Measurements from ENCODE around the gene FUCA2.
"Not testable (repeated sequence)": the region's sequence is repeated elsewhere in the genome, so short reads cannot be mapped to it uniquely, and the experiment has no call there.

Gene FUCA2

GRCh38 chr6:143471822-143472221 is 39.7 kb downstream of the FUCA2 start:
- Histone ChIP-seq H3K9me3 (ENCODE audit: control insufficient read depth, low read length) (no peaks in the 10 kb centered on the region), H3K36me3 (ENCODE audit: control insufficient read depth, insufficient read depth, low read length) (no peaks in the 10 kb centered on the region), H3K27me3 (ENCODE audit: control insufficient read depth, insufficient read depth, low read length, poor library complexity, severe bottlenecking) (no peaks in the 10 kb centered on the region), H3K4me3 (ENCODE audit: insufficient read depth, low read depth, low read length) (no peak overlapping the region), H3K27ac (ENCODE audit: insufficient read depth, low read depth, low read length, poor library complexity, severe bottlenecking) (no peak overlapping the region), H3K4me1 (ENCODE audit: control insufficient read depth, insufficient read depth, low read length) (no peaks in the 10 kb centered on the region)
- WGBS, 2 experiments: 92% methylated on average over 1 of the region's 1 CpG

DNA sequence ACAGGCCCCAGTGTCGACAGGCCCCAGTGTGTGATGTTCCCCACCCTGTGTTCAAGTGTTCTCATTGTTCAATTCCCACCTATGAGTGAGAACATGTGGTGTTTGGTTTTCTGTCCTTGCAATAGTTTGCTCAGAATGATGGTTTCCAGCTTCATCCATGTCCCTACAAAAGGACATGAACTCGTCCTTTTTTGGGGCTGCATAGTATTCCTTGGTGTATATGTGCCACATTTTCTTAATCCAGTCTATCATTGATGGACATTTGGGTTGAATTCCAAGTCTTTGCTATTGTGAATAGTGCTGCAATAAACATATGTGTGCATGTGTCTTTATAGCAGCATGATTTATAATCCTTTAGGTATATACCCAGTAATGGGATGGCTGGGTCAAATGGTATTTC is 42.7 kb downstream of the FUCA2 start:
- WGBS, 2 experiments: 100% methylated on average over 1 to 2 of the region's 2 CpGs
- H3K4me3 ChIP-seq (ENCODE audit: insufficient read depth, low read depth, low read length); H3K27me3 ChIP-seq (ENCODE audit: control insufficient read depth, insufficient read depth, low read length, poor library complexity, severe bottlenecking); H3K36me3 ChIP-seq (ENCODE audit: control insufficient read depth, insufficient read depth, low read length); H3K9me3 ChIP-seq (ENCODE audit: control insufficient read depth, low read length); H3K27ac ChIP-seq (ENCODE audit: insufficient read depth, low read depth, low read length, poor library complexity, severe bottlenecking); H3K4me1 ChIP-seq (ENCODE audit: control insufficient read depth, insufficient read depth, low read length): not testable (repeated sequence)

GRCh38 chr6:143468026-143468425 is 43.5 kb downstream of the FUCA2 start:
- H3K27ac ChIP-seq (ENCODE audit: insufficient read depth, low read depth, low read length, poor library complexity, severe bottlenecking): no peak overlapping the region

DNA sequence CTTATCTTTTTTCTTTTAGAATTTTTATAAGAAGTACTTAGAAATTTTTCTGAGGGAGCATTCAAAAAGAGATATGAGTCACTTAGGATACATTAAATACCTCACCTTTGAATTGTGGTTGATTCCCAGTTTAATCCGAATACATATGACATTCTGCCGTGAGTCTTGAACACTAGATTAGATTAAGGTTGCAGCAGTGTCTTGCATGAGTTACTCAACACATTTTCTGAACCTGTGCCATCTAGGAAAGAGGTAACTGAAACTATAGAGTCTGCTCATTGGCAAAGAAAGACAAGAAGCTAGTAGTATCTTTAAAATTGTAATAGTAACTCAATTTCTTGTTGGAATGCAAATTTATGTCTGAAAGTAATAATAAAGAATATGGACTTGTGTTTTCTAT is 46.0 kb downstream of the FUCA2 start:
- Histone ChIP-seq H3K27ac (ENCODE audit: insufficient read depth, low read depth, low read length, poor library complexity, severe bottlenecking) (no peak overlapping the region), H3K36me3 (ENCODE audit: control insufficient read depth, insufficient read depth, low read length) (no peaks in the 10 kb centered on the region), H3K27me3 (ENCODE audit: control insufficient read depth, insufficient read depth, low read length, poor library complexity, severe bottlenecking) (no peaks in the 10 kb centered on the region), H3K9me3 (ENCODE audit: control insufficient read depth, low read length) (no peaks in the 10 kb centered on the region), H3K4me1 (ENCODE audit: control insufficient read depth, insufficient read depth, low read length) (no peaks in the 10 kb centered on the region), H3K4me3 (ENCODE audit: insufficient read depth, low read depth, low read length) (no peak overlapping the region)
- 95 to 98% methylated on average over 2 of the region's 2 CpGs for WGBS, 2 experiments

More at GRCh38 chr6:143468026-143468425, 43.5 kb downstream of the FUCA2 start:
- H3K4me3 ChIP-seq (ENCODE audit: insufficient read depth, low read depth, low read length): no peak overlapping the region
- H3K9me3 ChIP-seq (ENCODE audit: control insufficient read depth, low read length): no peaks in the 10 kb centered on the region
- H3K27me3 ChIP-seq (ENCODE audit: control insufficient read depth, insufficient read depth, low read length, poor library complexity, severe bottlenecking): no peaks in the 10 kb centered on the region
- H3K4me1 ChIP-seq (ENCODE audit: control insufficient read depth, insufficient read depth, low read length): no peaks in the 10 kb centered on the region
- H3K36me3 ChIP-seq (ENCODE audit: control insufficient read depth, insufficient read depth, low read length): no peaks in the 10 kb centered on the region

DNA sequence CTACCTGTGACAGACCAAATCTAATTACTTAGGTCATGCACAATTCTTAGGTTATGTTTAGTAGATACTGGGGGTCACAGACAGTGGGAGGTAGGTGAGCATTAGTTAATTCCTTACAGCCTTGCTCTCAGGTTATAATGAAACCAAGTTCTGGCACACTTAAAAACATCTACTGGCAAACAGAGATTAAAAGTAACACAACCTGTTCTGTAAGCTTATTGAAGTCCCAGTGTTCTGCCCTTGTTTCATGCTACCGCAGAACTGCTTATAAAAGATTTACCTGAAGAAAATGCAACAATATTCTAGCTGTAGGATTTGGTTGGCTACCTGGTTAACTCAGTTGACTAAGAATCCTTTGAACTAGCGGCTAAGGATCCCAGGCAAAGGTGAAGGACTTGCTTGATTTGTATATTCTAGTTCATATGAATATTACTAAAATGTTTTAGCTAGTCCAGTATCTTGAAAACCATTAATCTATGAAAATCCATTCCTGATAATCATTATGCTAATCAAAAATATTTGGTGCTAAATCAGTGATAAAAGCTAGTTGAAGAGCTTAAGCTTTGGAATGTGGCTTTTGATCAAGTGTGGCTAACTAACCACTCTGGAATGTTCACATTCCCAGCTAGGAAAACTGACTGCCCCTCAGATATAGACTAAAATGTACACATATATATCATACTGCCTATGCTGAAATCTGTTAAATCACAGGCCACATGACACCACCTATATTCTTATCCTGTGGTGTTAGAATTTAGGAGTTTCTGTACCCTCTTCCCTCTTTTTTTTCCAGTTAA is 53.8 kb downstream of the FUCA2 start:
- H3K36me3 ChIP-seq (ENCODE audit: control insufficient read depth, insufficient read depth, low read length): no peaks in the 10 kb centered on the region
- H3K4me3 ChIP-seq (ENCODE audit: insufficient read depth, low read depth, low read length): no peak overlapping the region
- no peaks in the 10 kb centered on the region for H3K4me1 ChIP-seq (ENCODE audit: control insufficient read depth, insufficient read depth, low read length)
- H3K27ac ChIP-seq (ENCODE audit: insufficient read depth, low read depth, low read length, poor library complexity, severe bottlenecking): no peak overlapping the region
- no peaks in the 10 kb centered on the region for H3K27me3 ChIP-seq (ENCODE audit: control insufficient read depth, insufficient read depth, low read length, poor library complexity, severe bottlenecking)
- WGBS, 2 experiments: 66 to 74% methylated on average over 2 of the region's 2 CpGs
- H3K9me3 ChIP-seq (ENCODE audit: control insufficient read depth, low read length): no peaks in the 10 kb centered on the region

DNA sequence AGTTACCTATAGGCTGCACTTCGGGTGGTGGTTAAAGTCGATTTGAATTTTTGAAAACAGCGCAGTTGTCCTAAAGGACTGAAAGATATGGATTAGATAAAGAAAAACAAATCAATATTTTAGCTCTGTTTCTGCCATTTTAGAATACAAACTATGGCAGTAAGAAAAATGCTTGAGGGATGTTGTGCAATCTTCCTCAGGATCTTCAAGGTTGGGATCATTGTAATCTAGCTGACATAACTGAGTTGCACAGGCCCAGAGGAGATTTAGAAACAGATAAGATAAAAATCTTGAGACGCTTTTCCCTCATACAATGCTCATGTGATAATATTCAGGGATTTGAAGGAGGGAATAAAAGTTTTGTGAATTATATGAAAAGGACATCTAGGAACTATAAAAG is 60.0 kb downstream of the FUCA2 start:
- WGBS, 2 experiments: 80% methylated on average over 2 to 4 of the region's 4 CpGs
- no peak overlapping the region for H3K27ac ChIP-seq (ENCODE audit: insufficient read depth, low read depth, low read length, poor library complexity, severe bottlenecking)
- no peaks in the 10 kb centered on the region for H3K4me1 ChIP-seq (ENCODE audit: control insufficient read depth, insufficient read depth, low read length)
- H3K36me3 ChIP-seq (ENCODE audit: control insufficient read depth, insufficient read depth, low read length): no peaks in the 10 kb centered on the region
- peak overlapping the region; percentile 92 for H3K4me3 ChIP-seq (ENCODE audit: insufficient read depth, low read depth, low read length)
- no peaks in the 10 kb centered on the region for H3K9me3 ChIP-seq (ENCODE audit: control insufficient read depth, low read length)
- no peaks in the 10 kb centered on the region for H3K27me3 ChIP-seq (ENCODE audit: control insufficient read depth, insufficient read depth, low read length, poor library complexity, severe bottlenecking)

GRCh38 chr6:143450453-143451371 is 60.8 kb downstream of the FUCA2 start, which contains the start of the genes ADAT2 and PEX3:
ADAT2 (minus strand) TSS chr6:143450695; CDS start chr6:143450658, 37 bp downstream.
PEX3 (plus strand) TSS chr6:143450805; CDS start chr6:143451043, 238 bp downstream.
- H3K4me3 ChIP-seq (ENCODE audit: insufficient read depth, low read depth, low read length): peak within 1 kb of the TSS; percentile 92
- no peaks in the 10 kb centered on the region for H3K27me3 ChIP-seq (ENCODE audit: control insufficient read depth, insufficient read depth, low read length, poor library complexity, severe bottlenecking)
- H3K36me3 ChIP-seq (ENCODE audit: control insufficient read depth, insufficient read depth, low read length): no peaks in the 10 kb centered on the region
- no peaks in the 10 kb centered on the region for H3K4me1 ChIP-seq (ENCODE audit: control insufficient read depth, insufficient read depth, low read length)
- 0% methylated on average over 56 of the region's 56 CpGs for WGBS, 2 experiments
- peak within 1 kb of the TSS; percentile 44 for H3K27ac ChIP-seq (ENCODE audit: insufficient read depth, low read depth, low read length, poor library complexity, severe bottlenecking)
- H3K9me3 ChIP-seq (ENCODE audit: control insufficient read depth, low read length): no peaks in the 10 kb centered on the region

DNA sequence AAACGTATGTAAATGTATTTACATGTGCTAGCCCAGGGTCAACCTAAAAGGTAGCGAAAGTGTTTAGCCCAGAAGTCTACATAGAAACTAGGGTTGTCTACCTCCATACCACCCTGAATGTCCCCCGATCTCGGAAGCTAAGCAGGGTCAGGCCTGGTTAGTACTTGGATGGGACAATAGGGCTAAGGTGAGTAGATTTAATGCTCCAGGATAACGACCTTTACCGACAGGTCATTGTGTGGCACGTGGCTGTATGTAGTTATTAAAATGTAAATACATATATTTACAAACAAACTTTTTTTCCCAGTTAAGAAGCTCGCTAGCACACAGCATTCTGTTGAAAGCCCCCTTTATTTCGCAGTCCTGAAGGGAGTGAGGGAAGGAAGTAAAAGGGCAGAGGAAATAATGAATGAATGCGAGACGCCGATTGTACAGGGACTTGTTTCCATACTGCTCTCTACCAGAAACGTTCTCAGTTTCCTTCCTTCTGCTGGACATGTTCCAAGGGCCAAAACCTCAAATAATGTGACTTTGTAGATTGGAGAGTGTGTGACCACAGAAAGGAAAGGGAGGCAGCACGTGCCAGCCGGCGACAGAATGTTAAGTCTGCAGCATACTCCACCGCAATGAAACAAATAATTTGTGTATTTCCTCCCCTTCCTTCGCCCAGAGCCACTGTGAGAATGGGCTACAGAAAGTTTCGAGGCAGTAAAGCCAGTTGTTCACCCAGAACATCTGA is 61.6 kb downstream of the FUCA2 start:
- H3K4me3 ChIP-seq (ENCODE audit: insufficient read depth, low read depth, low read length): peak overlapping the region; percentile 92
- H3K27me3 ChIP-seq (ENCODE audit: control insufficient read depth, insufficient read depth, low read length, poor library complexity, severe bottlenecking): no peaks in the 10 kb centered on the region
- H3K36me3 ChIP-seq (ENCODE audit: control insufficient read depth, insufficient read depth, low read length): no peaks in the 10 kb centered on the region
- H3K4me1 ChIP-seq (ENCODE audit: control insufficient read depth, insufficient read depth, low read length): no peaks in the 10 kb centered on the region
- no peaks in the 10 kb centered on the region for H3K9me3 ChIP-seq (ENCODE audit: control insufficient read depth, low read length)
- 7 to 12% methylated on average over 17 of the region's 19 CpGs for WGBS, 2 experiments
- H3K27ac ChIP-seq (ENCODE audit: insufficient read depth, low read depth, low read length, poor library complexity, severe bottlenecking): peak overlapping the region; percentile 44

- peak overlapping the region; percentile 92 for H3K4me3 ChIP-seq (ENCODE audit: insufficient read depth, low read depth, low read length)
- no peaks in the 10 kb centered on the region for H3K27me3 ChIP-seq (ENCODE audit: control insufficient read depth, insufficient read depth, low read length, poor library complexity, severe bottlenecking)
- H3K9me3 ChIP-seq (ENCODE audit: control insufficient read depth, low read length): no peaks in the 10 kb centered on the region
- H3K4me1 ChIP-seq (ENCODE audit: control insufficient read depth, insufficient read depth, low read length): no peaks in the 10 kb centered on the region
- no peaks in the 10 kb centered on the region for H3K36me3 ChIP-seq (ENCODE audit: control insufficient read depth, insufficient read depth, low read length)
- 81 to 82% methylated on average over 6 of the region's 6 CpGs for WGBS, 2 experiments
- H3K27ac ChIP-seq (ENCODE audit: insufficient read depth, low read depth, low read length, poor library complexity, severe bottlenecking): no peak overlapping the region
Observed at GRCh38 chr6:143449082-143449713, 62.3 kb downstream of the FUCA2 start.

All from ectodermal cell (in vitro differentiated cells).